ENCODE data around the gene SATB2. TPM values are rescaled to one million over a fixed set of nuclear protein-coding genes. Genes with fewer than 3 reads are reported as not detected.

Gene SATB2
- 100 to 1,000 TPM; 125 to 328 (median 183) TPM for total RNA-seq
- long read RNA-seq, donor 1, full-length matches to known transcripts = 6 of 48 reads
- long read RNA-seq, donor 1, partial matches to known transcripts = 25 of 48 reads
- long read RNA-seq, donor 1, other reads (novel, unspliced or antisense) = 17 of 48 reads
- long read RNA-seq, donor 2, full-length matches to known transcripts = 1 of 22 reads
- long read RNA-seq, donor 2, partial matches to known transcripts = 10 of 22 reads
- long read RNA-seq, donor 2, other reads (novel, unspliced or antisense) = 11 of 22 reads

GRCh38 chr2:199457147-199458008 is at the start of gene SATB2:
TSS of gene SATB2 (minus strand) at chr2:199457939. CDS start at chr2:199456037, 1,902 bp downstream.
- peak; percentile 8 for ATAC-seq
- H3K4me3 ChIP-seq = peak within 1 kb of the TSS; percentile 65
- no peaks in the 10 kb centered on the region for H3K9me3 ChIP-seq
- DNase-seq = peak; percentile 65 to 81 (median 75)
- no peak for TF ChIP-seq CTCF (IDR thresholded peaks at IDR 0.05)
- intact Hi-C loops (cut with DNase I, micrococcal nuclease) = no loop called here
- H3K36me3 ChIP-seq (ENCODE audit: low read depth) = no peaks in the 10 kb centered on the region
- H3K4me1 ChIP-seq (ENCODE audit: low read depth) = no peaks in the 10 kb centered on the region

DNA sequence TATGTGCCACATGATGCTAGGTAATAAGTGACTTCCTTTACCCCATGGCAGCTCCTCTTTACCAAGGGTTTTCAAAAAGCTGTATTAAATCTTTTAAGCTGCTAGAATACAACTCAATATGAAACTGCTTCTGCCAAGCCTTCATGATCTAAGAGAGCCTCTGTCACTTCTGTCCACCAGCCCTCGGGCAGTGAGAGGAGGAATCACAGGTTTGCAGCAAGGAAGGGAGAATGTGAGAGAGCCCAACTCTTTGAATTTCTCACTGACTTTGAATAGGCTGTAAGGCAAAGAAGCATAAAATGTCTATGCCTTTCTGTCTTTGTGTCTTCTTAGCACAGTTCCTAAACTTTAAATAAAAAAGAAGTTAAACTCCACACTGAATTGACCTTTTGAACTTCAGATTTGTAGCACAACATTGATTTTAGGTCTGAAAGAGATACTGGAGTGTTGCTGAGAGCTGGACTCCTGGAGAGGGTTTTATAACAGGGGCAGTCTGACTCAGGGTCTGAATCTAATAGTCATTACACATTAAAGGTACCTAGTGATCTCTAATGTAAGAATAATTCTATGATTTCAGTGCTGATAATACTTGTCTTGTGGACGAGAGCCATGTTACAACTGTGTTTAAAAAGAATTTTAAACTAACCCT is 48.1 kb upstream of the SATB2 start:
- ATAC-seq = no peak
- Histone ChIP-seq H3K4me1 (ENCODE audit: low read depth) (no peaks in the 10 kb centered on the region), H3K36me3 (ENCODE audit: low read depth) (no peaks in the 10 kb centered on the region), H3K9me3 (no peaks in the 10 kb centered on the region), H3K4me3 (no peak overlapping the region)
- intact Hi-C loops (cut with DNase I, micrococcal nuclease) = no loop called here
- TF ChIP-seq CTCF (IDR thresholded peaks at IDR 0.05) = no peak
- no peak for DNase-seq

DNA sequence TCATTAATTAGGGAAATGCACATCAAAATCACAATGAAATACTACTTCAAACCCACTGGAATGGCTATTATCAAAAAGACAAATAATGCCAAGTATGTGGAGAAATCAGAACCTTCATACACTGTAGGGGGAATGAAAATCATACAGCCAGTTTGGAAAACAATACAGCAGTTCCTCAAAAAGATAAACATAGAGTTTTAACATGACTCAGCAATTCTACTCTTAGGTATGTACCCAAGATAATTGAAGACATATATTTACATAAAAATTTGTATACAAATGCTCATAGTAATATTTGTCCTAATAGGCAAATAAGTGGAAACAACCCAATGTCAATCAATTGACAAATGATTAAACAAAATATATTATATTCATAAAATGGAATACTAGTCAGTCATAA is 45.4 kb upstream of the SATB2 start:
- ATAC-seq (no peak), DNase-seq (no peak)
- intact Hi-C loops (cut with DNase I, micrococcal nuclease) = no loop called here
- no peaks in the 10 kb centered on the region for H3K36me3 ChIP-seq (ENCODE audit: low read depth)
- no peak for TF ChIP-seq CTCF (IDR thresholded peaks at IDR 0.05)
- no peaks in the 10 kb centered on the region for H3K9me3 ChIP-seq
- no peaks in the 10 kb centered on the region for H3K4me1 ChIP-seq (ENCODE audit: low read depth)
- H3K4me3 ChIP-seq = no peak overlapping the region

GRCh38 chr2:199499005-199499404 is 41.3 kb upstream of the SATB2 start:
- H3K4me1 ChIP-seq (ENCODE audit: low read depth) = no peaks in the 10 kb centered on the region
- no peak overlapping the region for H3K4me3 ChIP-seq
- H3K36me3 ChIP-seq (ENCODE audit: low read depth) = no peaks in the 10 kb centered on the region
- DNase-seq (no peak), ATAC-seq (no peak)
- H3K9me3 ChIP-seq = no peaks in the 10 kb centered on the region
- TF ChIP-seq CTCF (IDR thresholded peaks at IDR 0.05) = no peak
- intact Hi-C loops (cut with DNase I, micrococcal nuclease) = no loop called here

DNA sequence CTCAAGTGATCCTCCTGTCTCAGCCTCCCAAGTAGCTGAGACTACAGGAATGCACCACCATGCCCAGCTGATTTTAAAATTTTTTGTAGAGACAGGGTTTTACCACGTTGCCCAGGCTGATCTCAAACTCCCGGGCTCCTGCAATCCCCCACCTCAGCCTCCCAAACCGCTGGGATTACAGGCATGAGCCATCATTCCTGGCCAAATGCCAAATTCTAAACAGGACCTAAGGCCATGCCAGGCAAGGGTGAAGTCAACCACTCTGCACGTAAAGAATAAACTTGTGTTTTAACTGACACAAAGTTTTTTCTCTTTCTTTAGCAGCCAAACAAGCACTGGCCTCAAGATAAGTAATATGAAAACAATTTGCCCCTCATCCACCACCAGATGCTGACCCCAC is 37.4 kb upstream of the SATB2 start:
- TF ChIP-seq CTCF (IDR thresholded peaks at IDR 0.05) = no peak
- no peak overlapping the region for H3K4me3 ChIP-seq
- no peaks in the 10 kb centered on the region for H3K9me3 ChIP-seq
- no peak for ATAC-seq
- H3K4me1 ChIP-seq (ENCODE audit: low read depth) = no peaks in the 10 kb centered on the region
- no peaks in the 10 kb centered on the region for H3K36me3 ChIP-seq (ENCODE audit: low read depth)
- no peak for DNase-seq
- intact Hi-C loops (cut with DNase I, micrococcal nuclease) = no loop called here
